ENCODE results near the gene APH1B.

- TF ChIP-seq, protein P1, sequence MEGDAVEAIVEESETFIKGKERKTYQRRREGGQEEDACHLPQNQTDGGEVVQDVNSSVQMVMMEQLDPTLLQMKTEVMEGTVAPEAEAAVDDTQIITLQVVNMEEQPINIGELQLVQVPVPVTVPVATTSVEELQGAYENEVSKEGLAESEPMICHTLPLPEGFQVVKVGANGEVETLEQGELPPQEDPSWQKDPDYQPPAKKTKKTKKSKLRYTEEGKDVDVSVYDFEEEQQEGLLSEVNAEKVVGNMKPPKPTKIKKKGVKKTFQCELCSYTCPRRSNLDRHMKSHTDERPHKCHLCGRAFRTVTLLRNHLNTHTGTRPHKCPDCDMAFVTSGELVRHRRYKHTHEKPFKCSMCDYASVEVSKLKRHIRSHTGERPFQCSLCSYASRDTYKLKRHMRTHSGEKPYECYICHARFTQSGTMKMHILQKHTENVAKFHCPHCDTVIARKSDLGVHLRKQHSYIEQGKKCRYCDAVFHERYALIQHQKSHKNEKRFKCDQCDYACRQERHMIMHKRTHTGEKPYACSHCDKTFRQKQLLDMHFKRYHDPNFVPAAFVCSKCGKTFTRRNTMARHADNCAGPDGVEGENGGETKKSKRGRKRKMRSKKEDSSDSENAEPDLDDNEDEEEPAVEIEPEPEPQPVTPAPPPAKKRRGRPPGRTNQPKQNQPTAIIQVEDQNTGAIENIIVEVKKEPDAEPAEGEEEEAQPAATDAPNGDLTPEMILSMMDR (conservative IDR thresholded peaks at IDR 0.05) = no peak
- TF ChIP-seq EZH2 (IDR thresholded peaks at IDR 0.05; ENCODE audit: low read depth) = no peak
Observed at GRCh38 chr15:63354821-63355650, 77.6 kb downstream of the APH1B start.
